ENCODE results near the gene DGKQ. TPM values are rescaled to one million over a fixed set of nuclear protein-coding genes. Genes with fewer than 3 reads are reported as not detected.

The DGKQ gene
- total RNA-seq, 1 donor from 2014 or later, result 5.1 TPM

GRCh38 chr4:1004071-1004418 lies 30.7 kb upstream of the DGKQ start:
- no peak overlapping the region for H3K27ac Mint-ChIP-seq
- H3K79me2 ChIP-seq (ENCODE audit: low read depth), result no peaks in the 10 kb centered on the region
- H3K4me3 Mint-ChIP-seq, result no peak overlapping the region
- no peaks in the 10 kb centered on the region for H3K9me3 ChIP-seq (ENCODE audit: low read depth)
- H3K27me3 ChIP-seq, result peaks cover 100% of the 10 kb centered on the region
- TF ChIP-seq EZH2 (IDR thresholded peaks at IDR 0.05), result no peak
- no peak for TF ChIP-seq EZH2phosphoT487 (IDR thresholded peaks at IDR 0.05)
- TF ChIP-seq CTCF (IDR thresholded peaks at IDR 0.05), result no peak
- H3K27ac ChIP-seq, result no peak overlapping the region
- H4K20me1 ChIP-seq (ENCODE audit: low read depth), result peaks cover 33% of the 10 kb centered on the region
- peaks cover 9% of the 10 kb centered on the region for H3K4me1 Mint-ChIP-seq
- H3K36me3 Mint-ChIP-seq, result peaks cover 4% of the 10 kb centered on the region
- DNase-seq (ENCODE audit: low spot score), result no peak
- H3K4me2 ChIP-seq, result no peak overlapping the region
- H2AFZ ChIP-seq (replicated peaks), result no peak overlapping the region
- H3K9me3 Mint-ChIP-seq, result peaks cover 11% of the 10 kb centered on the region
- H3K27me3 Mint-ChIP-seq (ENCODE audit: insufficient read depth, low read depth), result peaks cover 65% of the 10 kb centered on the region
- H3K36me3 ChIP-seq, result no peaks in the 10 kb centered on the region
- H3K9ac ChIP-seq, result no peak overlapping the region
- peaks cover 10% of the 10 kb centered on the region for H3K4me1 ChIP-seq
- H3F3A ChIP-seq (ENCODE audit: low read depth), result no peaks in the 10 kb centered on the region
- no peak overlapping the region for H3K4me3 ChIP-seq

GRCh38 chr4:1003271-1004070 lies 30.1 kb upstream of the DGKQ start:
- H3K4me1 ChIP-seq, result peaks cover 5% of the 10 kb centered on the region
- no peaks in the 10 kb centered on the region for H3K36me3 ChIP-seq
- DNase-seq (ENCODE audit: low spot score), result peak; percentile 62
- H3K9ac ChIP-seq, result no peak overlapping the region
- no peak for TF ChIP-seq EZH2phosphoT487 (IDR thresholded peaks at IDR 0.05)
- no peak for TF ChIP-seq EZH2 (IDR thresholded peaks at IDR 0.05)
- no peak for TF ChIP-seq CTCF (IDR thresholded peaks at IDR 0.05)
- H3K27ac ChIP-seq, result no peak overlapping the region
- H3K36me3 Mint-ChIP-seq, result peaks cover 4% of the 10 kb centered on the region
- no peaks in the 10 kb centered on the region for H3F3A ChIP-seq (ENCODE audit: low read depth)
- H3K9me3 ChIP-seq (ENCODE audit: low read depth), result no peaks in the 10 kb centered on the region
- H3K4me2 ChIP-seq, result peak overlapping the region; percentile 72
- peaks cover 12% of the 10 kb centered on the region for H3K9me3 Mint-ChIP-seq
- no peak overlapping the region for H2AFZ ChIP-seq (replicated peaks)
- no peak overlapping the region for H3K27ac Mint-ChIP-seq
- H3K4me1 Mint-ChIP-seq, result peaks cover 5% of the 10 kb centered on the region
- H3K79me2 ChIP-seq (ENCODE audit: low read depth), result no peaks in the 10 kb centered on the region
- H3K27me3 ChIP-seq, result peaks cover 100% of the 10 kb centered on the region
- no peak overlapping the region for H3K4me3 Mint-ChIP-seq
- H3K4me3 ChIP-seq, result peak overlapping the region; percentile 40
- peaks cover 33% of the 10 kb centered on the region for H4K20me1 ChIP-seq (ENCODE audit: low read depth)
- peaks cover 60% of the 10 kb centered on the region for H3K27me3 Mint-ChIP-seq (ENCODE audit: insufficient read depth, low read depth)

- Mint-ChIP-seq H3K27me3 (ENCODE audit: insufficient read depth, low read depth) (peaks cover 60% of the 10 kb centered on the region), H3K4me1 (peaks cover 6% of the 10 kb centered on the region), H3K9me3 (peaks cover 10% of the 10 kb centered on the region), H3K36me3 (peaks cover 4% of the 10 kb centered on the region), H3K4me3 (no peak overlapping the region), H3K27ac (no peak overlapping the region)
- no peaks in the 10 kb centered on the region for H3K36me3 ChIP-seq
- H3K4me1 ChIP-seq, result peaks cover 6% of the 10 kb centered on the region
- H3K27me3 ChIP-seq, result peaks cover 100% of the 10 kb centered on the region
- H4K20me1 ChIP-seq (ENCODE audit: low read depth), result peaks cover 34% of the 10 kb centered on the region
- TF ChIP-seq EZH2phosphoT487 (IDR thresholded peaks at IDR 0.05), result peak; percentile 93
- peak; percentile 99 for TF ChIP-seq EZH2 (IDR thresholded peaks at IDR 0.05)
- no peak for TF ChIP-seq CTCF (IDR thresholded peaks at IDR 0.05)
- H3K27ac ChIP-seq, result no peak overlapping the region
- DNase-seq (ENCODE audit: low spot score), result peak; percentile 68
- peak overlapping the region; percentile 72 for H3K4me2 ChIP-seq
- H2AFZ ChIP-seq (replicated peaks), result peak overlapping the region; percentile 82
- no peaks in the 10 kb centered on the region for H3F3A ChIP-seq (ENCODE audit: low read depth)
- no peak overlapping the region for H3K9ac ChIP-seq
- no peaks in the 10 kb centered on the region for H3K9me3 ChIP-seq (ENCODE audit: low read depth)
- peak overlapping the region; percentile 40 for H3K4me3 ChIP-seq
- H3K79me2 ChIP-seq (ENCODE audit: low read depth), result no peaks in the 10 kb centered on the region
Measured at GRCh38 chr4:1002631-1003251, 29.4 kb upstream of the DGKQ start.
